Right lobe of liver (tissue), 6 donors: ENCODE data around the gene NAT16. TPM values are rescaled to one million over a fixed set of nuclear protein-coding genes. Genes with fewer than 3 reads are reported as not detected.

Source experiments
- ATAC-seq, 4 donors: fragments of 200-7000 bp; cut with Tn5 transposase; one replicate each; pipeline ENCODE4 v1.9.1; 2020; ENCODE audit warnings: mild to moderate bottlenecking in 4 of 4, moderate library complexity in 4 of 4
- DNase-seq, 3 donors: peaks; one replicate each; pipeline ENCODE4 v3.0.0-alpha.2; 2020
- H3K27ac ChIP-seq, 3 donors: fragments of 200-600 bp; one replicate each; pipeline ENCODE4 v1.8.0; 2022
- H3K27me3 ChIP-seq, 2 donors: fragments of 200-600 bp; one replicate each; pipeline ENCODE4 v1.8.0; 2022
- H3K36me3 ChIP-seq, 4 donors: fragments of 200-600 bp; sonication (generic) in 1 of 4; one replicate each; pipeline versions ENCODE4 v1.5.1 to v1.8.0; 2017 to 2022; ENCODE audit warnings: control low read depth in 1 of 4
- H3K4me1 ChIP-seq, 4 donors: fragments of 200-600 bp; sonication (generic) in 1 of 4; one replicate each; pipeline versions ENCODE4 v1.5.1 to v1.8.0; 2017 to 2022; ENCODE audit warnings: control low read depth in 1 of 4
- H3K4me3 ChIP-seq, 3 donors: fragments of 200-600 bp; one replicate each; pipeline ENCODE4 v1.8.0; 2022
- H3K9me3 ChIP-seq, 4 donors: fragments of 200-600 bp; sonication (generic) in 1 of 4; one replicate each; pipeline versions ENCODE4 v1.5.1 to v1.8.0; 2017 to 2022; ENCODE audit warnings: control low read depth in 1 of 4
- POLR2A ChIP-seq: fragments of 450-650 bp; IDR thresholded peaks from one replicate; pipeline ENCODE4 v1.6.1; 2017; ENCODE audit warnings: antibody characterized with exemption, mild to moderate bottlenecking
- WGBS: methylation state at CpG from one replicate; pipeline ENCODE4 v1.1.6; 2018; ENCODE audit warnings: low coverage, low lambda C conversion rate; ENCODE audit not compliant: insufficient coverage; ENCODE audit errors: missing lambda C conversion rate; 5-methylcytosine and 5-hydroxymethylcytosine counted together
- intact Hi-C, 2 donors: fragments of 100-400 bp; cut with DNase I; formaldehyde crosslinking; loops; one replicate each; pipeline versions ENCODE4 v1.11.2 to v1.14.1; 2022
- total RNA-seq, 6 experiments: library from RNA; depleted of rRNA in 2 of 6; stranded (reverse); fragments of >200 nt in 2 of 6; fragmentation: NEBNext Ultra II Directional in 3 of 6; extraction: Animal tissue kit (Norgen Biotek cat#: 25700) in 3 of 6; gene quantifications; one replicate each; pipeline versions ENCODE4 v1.1.0 to v1.2.4, GENCODE V29; 2016 to 2023
- TF ChIP-seq, protein P1 (sequence below), 4 donors: fragments of 200-600 bp in 3 of 4; fragments of 450-650 bp in 1 of 4; IDR thresholded peaks; one replicate each; pipeline versions ENCODE4 v1.5.1 to v1.8.0; 2016 to 2022; ENCODE audit warnings: antibody characterized with exemption in 4 of 4, mild to moderate bottlenecking in 2 of 4
- donor health status: DM: no; HTN: yes; CAD: no.
- donor health status: DM: no; HTN: no; CAD: no.
- donor health status: DM: no; HTN: no; CAD: no.
- donor health status: DM: no; HTN: yes; CAD: no.
- donor health status: DM: no; HTN: yes; CAD: no.

NAT16 gene
- total RNA-seq, 6 experiments from 2014 or later: not detected

DNA sequence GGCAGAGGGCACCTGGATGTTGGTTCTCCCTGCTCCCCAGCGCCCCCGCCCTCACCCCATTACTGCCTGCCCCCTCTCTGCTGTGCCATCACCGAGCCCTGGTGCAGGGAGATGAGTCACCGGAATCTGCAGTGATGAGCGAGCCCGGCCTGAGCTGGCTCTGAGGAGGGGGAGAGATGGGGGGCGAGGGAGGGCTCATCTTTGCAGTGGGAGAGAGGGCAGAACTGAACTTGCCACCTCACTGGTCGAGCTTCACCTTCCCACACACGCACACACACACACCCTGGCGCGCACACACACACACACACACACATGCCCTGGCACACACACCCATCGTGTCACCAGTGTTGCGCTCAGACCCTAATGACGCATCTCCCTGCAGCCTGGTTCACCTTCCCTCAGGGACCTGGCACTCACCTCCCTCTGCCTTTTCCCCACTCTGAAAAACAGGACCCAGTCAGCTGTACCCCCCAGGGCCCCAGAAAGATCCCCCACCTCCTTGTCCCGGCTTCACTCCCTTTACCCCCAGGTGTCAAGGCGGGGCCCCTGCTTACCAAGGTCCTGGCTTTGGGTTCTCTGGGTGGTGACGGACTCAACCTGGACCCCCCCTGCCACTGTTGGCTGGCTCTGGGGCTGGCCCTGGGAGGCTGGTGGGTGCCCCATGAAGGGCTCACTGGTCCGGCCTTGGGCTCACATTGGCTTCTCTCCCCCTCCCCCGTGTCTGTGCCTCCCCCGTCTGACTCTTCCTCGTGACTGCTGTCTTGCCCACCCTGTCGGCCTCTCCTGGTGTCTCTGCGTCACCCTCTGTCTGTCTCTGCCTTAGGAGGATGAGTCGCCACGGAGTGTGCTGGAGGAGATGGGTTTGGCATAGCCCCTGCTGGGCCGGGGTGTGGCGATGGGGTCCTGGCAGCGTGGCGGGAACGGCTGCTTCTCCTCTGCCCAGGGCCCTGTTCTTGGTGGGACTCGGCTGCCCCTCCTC lies 20.1 kb downstream of the NAT16 start:
- WGBS: 69% methylated on average over 12 of the region's 31 CpGs
- Histone ChIP-seq H3K27me3 (peaks cover 0 to 9% of the 10 kb centered on the region in 2 donors), H3K27ac (no peak overlapping the region), H3K4me1 (peaks cover 0 to 21% (median 0%) of the 10 kb centered on the region in 4 donors), H3K36me3 (peaks cover 0 to 2% (median 0%) of the 10 kb centered on the region in 4 donors), H3K9me3 (no peaks in the 10 kb centered on the region), H3K4me3 (no peak overlapping the region)
- no peak for ATAC-seq
- no peak for DNase-seq
- intact Hi-C loops: loop anchor here in 1 of 2 donors (10.0 kb wide), 1 partner anchor 125 kb away; no protein-coding TSS in a partner anchor
- TF ChIP-seq POLR2A: no peak
- TF ChIP-seq, protein P1, sequence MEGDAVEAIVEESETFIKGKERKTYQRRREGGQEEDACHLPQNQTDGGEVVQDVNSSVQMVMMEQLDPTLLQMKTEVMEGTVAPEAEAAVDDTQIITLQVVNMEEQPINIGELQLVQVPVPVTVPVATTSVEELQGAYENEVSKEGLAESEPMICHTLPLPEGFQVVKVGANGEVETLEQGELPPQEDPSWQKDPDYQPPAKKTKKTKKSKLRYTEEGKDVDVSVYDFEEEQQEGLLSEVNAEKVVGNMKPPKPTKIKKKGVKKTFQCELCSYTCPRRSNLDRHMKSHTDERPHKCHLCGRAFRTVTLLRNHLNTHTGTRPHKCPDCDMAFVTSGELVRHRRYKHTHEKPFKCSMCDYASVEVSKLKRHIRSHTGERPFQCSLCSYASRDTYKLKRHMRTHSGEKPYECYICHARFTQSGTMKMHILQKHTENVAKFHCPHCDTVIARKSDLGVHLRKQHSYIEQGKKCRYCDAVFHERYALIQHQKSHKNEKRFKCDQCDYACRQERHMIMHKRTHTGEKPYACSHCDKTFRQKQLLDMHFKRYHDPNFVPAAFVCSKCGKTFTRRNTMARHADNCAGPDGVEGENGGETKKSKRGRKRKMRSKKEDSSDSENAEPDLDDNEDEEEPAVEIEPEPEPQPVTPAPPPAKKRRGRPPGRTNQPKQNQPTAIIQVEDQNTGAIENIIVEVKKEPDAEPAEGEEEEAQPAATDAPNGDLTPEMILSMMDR (IDR thresholded peaks at IDR 0.05): no peak

DNA sequence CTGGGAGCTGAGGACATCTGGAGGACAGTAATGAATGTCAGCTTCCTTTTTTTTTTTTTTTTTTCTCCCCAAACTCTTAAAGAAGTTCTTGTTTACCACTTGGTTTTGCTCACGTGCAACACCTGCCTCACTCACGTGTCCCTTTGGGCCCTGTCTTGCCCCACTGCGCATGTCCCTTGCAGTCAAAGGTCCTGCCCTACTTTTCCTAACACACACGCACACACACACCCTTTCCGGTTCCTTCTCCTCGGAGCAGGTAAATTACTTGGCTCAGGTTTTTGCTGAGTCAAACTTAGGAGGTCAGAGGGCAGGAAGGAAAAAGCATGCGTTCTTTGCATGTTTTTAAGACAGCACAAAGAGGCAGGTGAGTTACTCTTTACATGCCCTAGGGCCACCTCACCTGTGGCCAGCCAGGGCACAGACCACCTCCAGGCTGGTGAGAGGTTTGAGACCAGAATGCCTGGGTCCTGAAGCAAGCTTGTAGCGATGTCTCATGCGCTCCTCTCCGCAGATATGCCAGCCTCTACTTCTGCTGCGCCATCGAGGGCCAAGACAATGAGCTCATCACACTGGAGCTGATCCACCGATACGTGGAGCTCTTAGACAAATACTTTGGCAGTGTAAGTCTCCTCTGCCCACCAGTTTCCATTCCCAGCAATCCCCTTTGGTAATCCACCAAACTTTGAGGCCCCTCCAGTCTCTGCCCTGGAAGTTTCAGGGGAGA lies 23.1 kb downstream of the NAT16 start:
- TF ChIP-seq, protein P1 (IDR thresholded peaks at IDR 0.05): no peak
- TF ChIP-seq POLR2A: no peak
- DNase-seq (no peak), ATAC-seq (no peak)
- intact Hi-C loops: no loop called here
- H3K36me3 ChIP-seq: peaks cover 0 to 2% (median 0%) of the 10 kb centered on the region in 4 donors
- WGBS: 29% methylated on average over 7 of the region's 14 CpGs
- H3K27ac ChIP-seq: no peak overlapping the region
- H3K27me3 ChIP-seq: no peaks in the 10 kb centered on the region
- H3K9me3 ChIP-seq: no peaks in the 10 kb centered on the region
- no peak overlapping the region for H3K4me3 ChIP-seq
- peaks cover 0 to 14% (median 0%) of the 10 kb centered on the region in 4 donors for H3K4me1 ChIP-seq

DNA sequence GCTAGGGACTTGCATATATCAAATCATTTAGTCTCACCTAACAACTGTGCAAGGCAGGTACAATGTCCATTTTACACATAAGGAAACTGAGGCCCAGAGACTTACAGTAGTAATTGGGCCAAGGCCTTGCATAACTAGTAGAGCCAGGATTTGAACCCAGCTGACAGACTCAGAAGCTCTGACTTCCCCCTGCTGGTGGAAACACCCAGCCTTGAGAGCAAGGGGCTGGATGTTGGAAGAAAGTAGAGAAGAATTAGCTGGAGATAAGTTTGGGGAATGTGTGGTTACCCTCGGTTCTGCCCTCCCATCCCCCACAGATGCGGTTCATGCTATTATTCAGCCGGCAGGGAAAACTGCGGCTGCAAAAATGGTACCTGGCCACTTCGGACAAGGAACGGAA lies 23.8 kb downstream of the NAT16 start:
- no peak for TF ChIP-seq POLR2A
- TF ChIP-seq, protein P1 (IDR thresholded peaks at IDR 0.05): no peak
- ATAC-seq (no peak), DNase-seq (no peak)
- Histone ChIP-seq H3K4me1 (peaks cover 0 to 14% (median 0%) of the 10 kb centered on the region in 4 donors), H3K36me3 (peaks cover 0 to 2% (median 0%) of the 10 kb centered on the region in 4 donors), H3K27me3 (no peaks in the 10 kb centered on the region), H3K4me3 (no peak overlapping the region), H3K27ac (no peak overlapping the region), H3K9me3 (no peaks in the 10 kb centered on the region)
- WGBS: 92% methylated on average over 4 of the region's 6 CpGs
- intact Hi-C loops: no loop called here

DNA sequence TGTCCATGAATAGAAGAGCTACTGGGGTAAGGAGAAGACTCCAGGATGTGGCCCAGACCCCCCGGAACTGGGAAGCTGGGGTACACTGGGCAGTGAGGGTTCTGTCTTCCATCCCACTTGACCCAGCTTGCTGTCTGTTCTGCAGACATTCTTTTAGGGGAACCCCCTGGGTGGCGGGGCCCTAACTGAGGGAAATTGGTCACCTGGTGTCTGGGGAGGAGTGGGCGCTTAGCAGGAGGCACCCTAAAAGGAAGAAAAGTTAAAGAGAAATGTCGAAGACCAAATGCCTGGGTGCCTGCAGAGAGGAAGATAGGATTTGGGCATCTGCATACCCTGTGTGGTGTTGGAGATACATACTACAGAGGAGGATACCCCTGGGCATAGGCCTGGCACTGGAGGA lies 24.8 kb downstream of the NAT16 start:
- peaks cover 0 to 14% (median 0%) of the 10 kb centered on the region in 4 donors for H3K4me1 ChIP-seq
- no peak overlapping the region for H3K27ac ChIP-seq
- peak overlapping the region; percentile 71 to 84 (median 75) for H3K4me3 ChIP-seq
- intact Hi-C loops: no loop called here
- H3K36me3 ChIP-seq: peaks cover 0 to 2% (median 0%) of the 10 kb centered on the region in 4 donors
- H3K27me3 ChIP-seq: no peaks in the 10 kb centered on the region
- ATAC-seq (no peak), DNase-seq (no peak)
- TF ChIP-seq POLR2A: no peak
- TF ChIP-seq, protein P1 (IDR thresholded peaks at IDR 0.05): no peak
- WGBS: 49% methylated on average over 4 of the region's 4 CpGs
- H3K9me3 ChIP-seq: no peaks in the 10 kb centered on the region
